ENCODE measurements around the gene RAB22A. TPM values are rescaled to one million over a fixed set of nuclear protein-coding genes. Genes with fewer than 3 reads are reported as not detected.

RAB22A gene
- total and polyA plus RNA-seq, 2 of the 4 experiments (the other 2 are of a cell fraction): 8.2 to 8.4 TPM

GRCh38 chr20:58366866-58367265 lies 57.4 kb downstream of the RAB22A start:
- Histone ChIP-seq H3K9me1 (ENCODE audit: insufficient read depth, low read length) (peaks cover 6% of the 10 kb centered on the region; the same call in 1 of the 2 replicates), H2BK120ac (ENCODE audit: low read depth, low read length) (no peak overlapping the region), H3K27ac (ENCODE audit: insufficient read depth, low read length) (no peak overlapping the region), H4K5ac (ENCODE audit: low read depth, low read length) (no peak overlapping the region), H3K27me3 (ENCODE audit: control insufficient read depth, insufficient read depth, low read length) (no peaks in the 10 kb centered on the region), H3K36me3 (ENCODE audit: control insufficient read depth, insufficient read depth, low read length) (peaks cover 2% of the 10 kb centered on the region; the same call in 1 of the 2 replicates), H4K20me1 (ENCODE audit: insufficient read depth, low read length) (no peaks in the 10 kb centered on the region), H3K56ac (ENCODE audit: extremely low read depth, insufficient read depth, low read length) (no peak overlapping the region), H4K91ac (ENCODE audit: insufficient read depth, low read depth, low read length) (no peak overlapping the region), H2BK15ac (ENCODE audit: low read depth, low read length) (no peak overlapping the region), H3K18ac (ENCODE audit: low read depth, low read length) (no peak overlapping the region), H2AK9ac (replicated peaks; ENCODE audit: low read depth, low read length, poor library complexity) (no peak overlapping the region), H3K4me1 (ENCODE audit: control insufficient read depth, insufficient read depth, low read length) (peaks cover 2% of the 10 kb centered on the region; the same call in 1 of the 2 replicates), H3K9ac (ENCODE audit: low read depth, low read length) (no peak overlapping the region), H2AFZ (replicated peaks; ENCODE audit: low read length, poor library complexity) (no peak overlapping the region), H3K4me2 (ENCODE audit: low read depth, low read length) (no peak overlapping the region), H3K9me3 (ENCODE audit: control insufficient read depth, insufficient read depth, low read length) (no peaks in the 10 kb centered on the region), H3K4ac (ENCODE audit: low read depth, low read length) (no peak overlapping the region), H3K23ac (ENCODE audit: low read depth, low read length) (no peak overlapping the region), H3K14ac (replicated peaks; ENCODE audit: low read depth, low read length) (no peak overlapping the region), H2BK20ac (ENCODE audit: low read depth, low read length) (no peak overlapping the region), H3K79me1 (ENCODE audit: low read depth in 1 of 2, low read length in 2 of 2) (no peaks in the 10 kb centered on the region; a peak in 2 of 4 replicates), H3K4me3 (ENCODE audit: insufficient read depth, low read depth, low read length) (no peak overlapping the region), H2AK5ac (ENCODE audit: low read depth, low read length) (no peak overlapping the region), H2BK5ac (ENCODE audit: low read depth, low read length, poor library complexity, severe bottlenecking) (no peak overlapping the region), H4K8ac (ENCODE audit: low read depth in 2 of 2, low read length in 2 of 2) (no peak overlapping the region)
- in situ Hi-C loops (cut with MboI; ENCODE audit: low sequenced_read_pairs): no loop called here
- dilution Hi-C loops (cut with HindIII; ENCODE audit: low sequenced_read_pairs, unreplicated experiment): no loop called here
- WGBS, 2 experiments (ENCODE audit: extremely low coverage in 2 of 2, insufficient read length in 1 of 2): no CpG with 5 or more reads among the region's 3 CpGs
- ATAC-seq (ENCODE audit: low read depth) (peak; percentile 59), DNase-seq (peak; percentile 36)
- intact Hi-C loops (cut with micrococcal nuclease): no loop called here
- BruUV-seq (replicated peaks): no TSS peak
- CTCF ChIA-PET: interaction anchor here (0.6 to 1.2 kb wide), 2 partner anchors 11 to 156 kb away, joined by 3 read pairs; no protein-coding TSS in a partner anchor
- POLR2A ChIA-PET (ENCODE audit: unreplicated experiment): no interaction called here
- TF ChIP-seq FOS (IDR thresholded peaks at IDR 0.05; ENCODE audit: low read depth, low read length): no peak
- no peak for TF ChIP-seq MAFK (IDR thresholded peaks at IDR 0.05; ENCODE audit: low read depth, low read length)
- TF ChIP-seq NFE2L2 (IDR thresholded peaks at IDR 0.05; ENCODE audit: low read depth, low read length): no peak
- TF ChIP-seq BHLHE40 (IDR thresholded peaks at IDR 0.05; ENCODE audit: low read depth, low read length): no peak
- no peak for TF ChIP-seq SMC3 (IDR thresholded peaks at IDR 0.05; ENCODE audit: low read depth, low read length)
- TF ChIP-seq CHD1 (IDR thresholded peaks at IDR 0.05; ENCODE audit: low read depth, low read length): no peak
- no peak for TF ChIP-seq RCOR1 (IDR thresholded peaks at IDR 0.05; ENCODE audit: insufficient replicate concordance, low read length)
- TF ChIP-seq USF2 (IDR thresholded peaks at IDR 0.05; ENCODE audit: low read depth, low read length): no peak
- TF ChIP-seq MAZ (IDR thresholded peaks at IDR 0.05; ENCODE audit: borderline replicate concordance, low read depth, low read length): no peak
- no peak for TF ChIP-seq ELK1 (IDR thresholded peaks at IDR 0.05; ENCODE audit: borderline replicate concordance, low read depth, low read length)
- TF ChIP-seq CEBPB (IDR thresholded peaks at IDR 0.05; ENCODE audit: low read depth, low read length): no peak
- no peak for TF ChIP-seq MXI1 (IDR thresholded peaks at IDR 0.05; ENCODE audit: borderline replicate concordance, low read depth, low read length)
- no peak for TF ChIP-seq CTCF (conservative IDR thresholded peaks at IDR 0.05; ENCODE audit: low read depth, low read length)
- no peak for TF ChIP-seq POLR2A (IDR thresholded peaks at IDR 0.05; ENCODE audit: low read depth, low read length)
- no peak for TF ChIP-seq RAD21 (IDR thresholded peaks at IDR 0.05; ENCODE audit: low read length)
- TF ChIP-seq RFX5 (IDR thresholded peaks at IDR 0.05; ENCODE audit: low read depth, low read length): no peak

All from IMR-90 (cell line).